Measurements from ENCODE around the gene CMTR1.

CMTR1 gene

DNA sequence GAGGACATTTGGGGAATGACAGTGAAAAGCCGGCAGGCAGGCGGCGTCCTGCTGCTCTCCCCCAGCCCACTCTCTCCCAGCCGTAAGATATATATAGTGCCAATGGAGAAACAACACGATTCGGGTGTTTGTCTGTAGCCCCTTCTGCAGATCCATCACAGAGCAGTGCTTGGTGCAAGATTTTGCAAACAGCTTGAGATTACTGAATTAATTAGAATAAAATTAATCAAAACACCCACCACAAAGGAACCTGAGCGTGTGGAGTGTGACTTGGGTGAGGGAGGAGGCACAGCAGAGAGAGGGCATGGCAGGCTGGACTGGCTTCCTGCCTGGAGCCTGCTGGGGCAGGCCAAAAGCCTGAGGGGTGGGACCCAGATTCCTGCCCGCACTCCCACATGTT is 95.5 kb downstream of the CMTR1 start:
- TF ChIP-seq, protein P1, sequence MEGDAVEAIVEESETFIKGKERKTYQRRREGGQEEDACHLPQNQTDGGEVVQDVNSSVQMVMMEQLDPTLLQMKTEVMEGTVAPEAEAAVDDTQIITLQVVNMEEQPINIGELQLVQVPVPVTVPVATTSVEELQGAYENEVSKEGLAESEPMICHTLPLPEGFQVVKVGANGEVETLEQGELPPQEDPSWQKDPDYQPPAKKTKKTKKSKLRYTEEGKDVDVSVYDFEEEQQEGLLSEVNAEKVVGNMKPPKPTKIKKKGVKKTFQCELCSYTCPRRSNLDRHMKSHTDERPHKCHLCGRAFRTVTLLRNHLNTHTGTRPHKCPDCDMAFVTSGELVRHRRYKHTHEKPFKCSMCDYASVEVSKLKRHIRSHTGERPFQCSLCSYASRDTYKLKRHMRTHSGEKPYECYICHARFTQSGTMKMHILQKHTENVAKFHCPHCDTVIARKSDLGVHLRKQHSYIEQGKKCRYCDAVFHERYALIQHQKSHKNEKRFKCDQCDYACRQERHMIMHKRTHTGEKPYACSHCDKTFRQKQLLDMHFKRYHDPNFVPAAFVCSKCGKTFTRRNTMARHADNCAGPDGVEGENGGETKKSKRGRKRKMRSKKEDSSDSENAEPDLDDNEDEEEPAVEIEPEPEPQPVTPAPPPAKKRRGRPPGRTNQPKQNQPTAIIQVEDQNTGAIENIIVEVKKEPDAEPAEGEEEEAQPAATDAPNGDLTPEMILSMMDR (IDR thresholded peaks at IDR 0.05; ENCODE audit: insufficient read depth, low read depth, low read length, missing control alignments): no peak
- H3K4me3 ChIP-seq (ENCODE audit: low read depth, low read length): no peak overlapping the region

DNA sequence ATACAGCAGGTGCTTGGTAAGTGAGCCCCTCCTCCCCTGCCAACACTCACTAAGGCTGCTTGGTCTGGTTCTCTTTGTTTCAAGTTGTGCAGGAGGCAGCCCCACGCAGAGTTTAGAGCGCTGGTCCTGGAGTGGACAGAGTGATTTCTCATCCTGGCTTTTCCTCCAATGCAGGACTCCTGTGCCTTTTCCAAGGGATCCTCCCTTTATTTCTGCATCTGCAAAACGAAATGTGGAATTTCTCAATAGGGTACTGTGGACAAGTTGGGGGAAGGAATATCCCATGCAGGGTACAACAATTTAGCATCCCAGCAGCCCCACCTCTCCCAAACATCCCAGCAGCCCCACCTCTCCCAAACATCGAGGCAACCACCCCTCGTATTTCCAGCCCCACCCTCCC is 97.3 kb downstream of the CMTR1 start:
- TF ChIP-seq, protein P1 (IDR thresholded peaks at IDR 0.05; ENCODE audit: insufficient read depth, low read depth, low read length, missing control alignments): no peak
- H3K4me3 ChIP-seq (ENCODE audit: low read depth, low read length): no peak overlapping the region
- DNase-seq (ENCODE audit: low read depth): no peak

More for the DNA sequence above, 95.5 kb downstream of the CMTR1 start:
- DNase-seq (ENCODE audit: low read depth): no peak

DNA sequence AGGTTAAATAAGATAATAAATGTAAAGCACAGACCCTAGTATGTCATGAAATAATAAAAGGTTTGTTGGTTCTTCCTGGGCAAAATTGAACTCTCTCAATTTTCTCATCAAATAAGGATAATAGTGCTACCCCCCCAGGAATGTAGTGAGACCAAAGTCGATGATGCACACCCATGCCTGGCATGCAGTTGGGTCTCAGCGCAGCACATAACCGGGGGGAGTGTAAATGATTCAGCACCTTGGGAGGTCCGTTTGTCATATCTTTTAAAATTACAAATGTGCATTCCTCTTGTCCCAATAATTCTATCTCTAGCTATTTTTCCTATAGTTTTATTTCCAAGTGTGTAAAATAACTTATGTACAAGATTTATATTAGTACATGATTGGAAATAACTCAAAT is 98.0 kb downstream of the CMTR1 start:
- DNase-seq (ENCODE audit: low read depth): no peak
- TF ChIP-seq, protein P1 (IDR thresholded peaks at IDR 0.05; ENCODE audit: insufficient read depth, low read depth, low read length, missing control alignments): no peak
- no peak overlapping the region for H3K4me3 ChIP-seq (ENCODE audit: low read depth, low read length)

Data from GM12865 (cell line).